Adrenal gland (tissue), 12 donors: ENCODE results near the gene CLCA1. TPM values are rescaled to one million over a fixed set of nuclear protein-coding genes. Genes with fewer than 3 reads are reported as not detected.

Experiments used
- DNase-seq, 7 donors: peaks; one replicate each; pipeline ENCODE4 v3.0.0-alpha.2; 2019 to 2020
- H3K27ac ChIP-seq, 5 donors: fragments of 200-600 bp; sonication (generic) in 4 of 5; 1 replicate in 3 of 5; 2 replicates in 2 of 5; pipeline versions ENCODE4 v1.5.1 to v1.8.0; 2016 to 2020; ENCODE audit warnings: mild to moderate bottlenecking in 1 of 5
- H3K27me3 ChIP-seq: fragments of 200-600 bp; 2 replicates; pipeline ENCODE4 v1.8.0; 2021
- H3K36me3 ChIP-seq, 2 donors: fragments of 200-600 bp; replicated peaks in 1 of 2; 1 replicate in 1 of 2; 2 replicates in 1 of 2; pipeline versions ENCODE4 v1.5.1 to v1.8.0; 2018 to 2022
- H3K4me1 ChIP-seq, 2 donors: fragments of 200-600 bp; replicated peaks in 1 of 2; 1 replicate in 1 of 2; 2 replicates in 1 of 2; pipeline versions ENCODE4 v1.5.1 to v1.8.0; 2018 to 2021
- H3K4me3 ChIP-seq, 4 donors: fragments of 200-600 bp; sonication (generic) in 3 of 4; one replicate each; pipeline ENCODE4 v1.5.1; 2016 to 2018
- H3K9me3 ChIP-seq, 3 donors: fragments of 200-600 bp; sonication (generic) in 1 of 3; replicated peaks in 1 of 3; 1 replicate in 2 of 3; 2 replicates in 1 of 3; pipeline versions ENCODE4 v1.5.1 to v1.8.0; 2016 to 2021
- CTCF ChIP-seq, 6 experiments: fragments of 450-650 bp in 4 of 6; fragments of 200-600 bp in 2 of 6; sonication (generic) in 1 of 6; IDR thresholded peaks; 1 replicate in 5 of 6; 2 replicates in 1 of 6; pipeline versions ENCODE4 v1.5.1 to v1.8.0; 2016 to 2021; ENCODE audit warnings: antibody characterized with exemption in 6 of 6, mild to moderate bottlenecking in 2 of 6, moderate library complexity in 1 of 6
- POLR2A ChIP-seq, 2 donors: fragments of 450-650 bp; IDR thresholded peaks; one replicate each; pipeline ENCODE4 v1.6.1; 2017; ENCODE audit warnings: antibody characterized with exemption in 2 of 2, mild to moderate bottlenecking in 2 of 2, moderate library complexity in 1 of 2
- WGBS, 4 donors: extraction: QIAGEN DNeasy Blood & Tissue Kit in 2 of 4; methylation state at CpG; one replicate each; pipeline versions ENCODE4 v1.1.5 to v1.1.7; 2013 to 2017; 5-methylcytosine and 5-hydroxymethylcytosine counted together
- intact Hi-C, 2 donors: fragments of 100-400 bp; cut with DNase I; formaldehyde crosslinking; loops; one replicate each; pipeline versions ENCODE4 v1.14.1 to v1.15.0; 2022 to 2023
- polyA plus RNA-seq, 3 donors: library from polyadenylated mRNA; stranded (reverse); fragments of 200-250 nt in 2 of 3; fragments of 350-450 nt in 1 of 3; fragmentation: Illumina TruSeq in 1 of 3; extraction: RNeasy Lipid Tissue Mini Kit (QIAGEN cat#74804) in 1 of 3; gene quantifications; one replicate each; pipeline ENCODE4 v1.2.3, GENCODE V29; 2013 to 2014
- total RNA-seq, 9 donors: library from RNA; depleted of rRNA in 4 of 9; stranded (reverse); fragments of >200 nt in 4 of 9; fragments of 120-200 nt in 1 of 9; fragmentation: NEBNext Ultra II Directional in 1 of 9; extraction: Animal tissue kit (Norgen Biotek cat#: 25700) in 1 of 9; gene quantifications; one replicate each; pipeline versions ENCODE4 v1.1.0 to v1.2.4, GENCODE V29; 2013 to 2023
- donor health status: healthy with polysubstance abuse.
- donor health status: Bipolar disorder and iron deficiency.
- donor health status: DM: yes; HTN: yes; CAD: no.
- donor health status: DM: no; HTN: no; CAD: no.
- donor health status: DM: no; HTN: no; CAD: no.
- donor health status: DM: yes; HTN: yes; CAD: no.

Gene CLCA1
- total and polyA plus RNA-seq, 12 donors: 0.08 to 0.22 (median 0.15) TPM; not detected in 8

- Histone ChIP-seq H3K36me3 (no peaks in the 10 kb centered on the region), H3K4me1 (no peaks in the 10 kb centered on the region), H3K27ac (no peak overlapping the region), H3K4me3 (no peak overlapping the region), H3K9me3 (no peaks in the 10 kb centered on the region), H3K27me3 (no peaks in the 10 kb centered on the region)
- DNase-seq: no peak
- TF ChIP-seq CTCF (IDR thresholded peaks at IDR 0.05) (no peak), POLR2A (IDR thresholded peaks at IDR 0.05) (no peak)
- intact Hi-C loops: no loop called here
- WGBS, 4 donors: 63 to 85% (median 78%) methylated on average over 2 of the region's 2 CpGs
Measured at GRCh38 chr1:86466109-86466844, 2.5 kb upstream of the CLCA1 start.

DNA sequence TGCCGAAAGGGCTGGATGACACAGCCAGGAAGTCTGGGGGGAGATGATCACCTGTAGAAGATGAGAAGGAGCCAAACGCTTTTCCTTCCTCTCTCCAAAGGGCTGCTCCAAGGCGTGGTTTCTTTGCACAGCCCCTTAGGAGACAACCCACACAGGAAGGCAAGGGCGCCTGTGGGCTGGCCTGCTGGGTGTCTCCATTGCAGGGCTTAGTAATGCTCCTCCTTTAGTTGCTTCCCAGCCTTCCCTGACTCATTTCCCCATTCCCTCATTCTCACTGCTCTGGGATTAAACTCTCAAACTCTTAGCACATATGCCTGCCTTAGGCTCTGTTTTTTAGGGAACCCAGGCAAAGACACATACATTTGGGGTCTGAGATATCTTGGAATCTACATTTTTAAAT lies 1.7 kb upstream of the CLCA1 start:
- H3K4me3 ChIP-seq: no peak overlapping the region
- WGBS, 4 donors: 70 to 81% (median 77%) methylated on average over 3 to 4 of the region's 4 CpGs
- no peaks in the 10 kb centered on the region for H3K36me3 ChIP-seq
- intact Hi-C loops: no loop called here
- no peaks in the 10 kb centered on the region for H3K9me3 ChIP-seq
- no peaks in the 10 kb centered on the region for H3K27me3 ChIP-seq
- DNase-seq: no peak
- no peak for TF ChIP-seq POLR2A (IDR thresholded peaks at IDR 0.05)
- no peak for TF ChIP-seq CTCF (IDR thresholded peaks at IDR 0.05)
- H3K27ac ChIP-seq: no peak overlapping the region
- H3K4me1 ChIP-seq: no peaks in the 10 kb centered on the region

- Histone ChIP-seq H3K9me3 (no peaks in the 10 kb centered on the region), H3K27me3 (no peaks in the 10 kb centered on the region), H3K36me3 (no peaks in the 10 kb centered on the region), H3K27ac (no peak overlapping the region), H3K4me3 (no peak overlapping the region), H3K4me1 (no peaks in the 10 kb centered on the region)
- TF ChIP-seq CTCF (IDR thresholded peaks at IDR 0.05) (no peak), POLR2A (IDR thresholded peaks at IDR 0.05) (no peak)
- no peak for DNase-seq
- WGBS, 4 donors: 76 to 83% (median 80%) methylated on average over 10 of the region's 10 CpGs
- intact Hi-C loops: no loop called here
Measured at GRCh38 chr1:86470859-86471258, 2.1 kb downstream of the CLCA1 start.

- no peak for TF ChIP-seq CTCF (IDR thresholded peaks at IDR 0.05)
- no peak for TF ChIP-seq POLR2A (IDR thresholded peaks at IDR 0.05)
- Histone ChIP-seq H3K4me3 (no peak overlapping the region), H3K27me3 (no peaks in the 10 kb centered on the region), H3K9me3 (no peaks in the 10 kb centered on the region), H3K27ac (no peak overlapping the region), H3K36me3 (no peaks in the 10 kb centered on the region), H3K4me1 (no peaks in the 10 kb centered on the region)
- DNase-seq: no peak
- intact Hi-C loops: no loop called here
Measured at GRCh38 chr1:86471291-86471690, 2.6 kb downstream of the CLCA1 start.
